Measurements from ENCODE around the gene SPTLC3.

The SPTLC3 gene

GRCh38 chr20:13028001-13028400 lies 19.2 kb downstream of the SPTLC3 start:
- Histone ChIP-seq H3K27ac (ENCODE audit: low read depth, low read length) (no peak overlapping the region), H3K27me3 (ENCODE audit: control insufficient read depth in 5 of 5, insufficient read depth in 4 of 5, low read length in 5 of 5) (no peaks in the 10 kb centered on the region), H3K4me3 (ENCODE audit: low read depth in 1 of 5, low read length in 5 of 5) (no peak overlapping the region), H3K9ac (ENCODE audit: low read length in 5 of 5) (no peak overlapping the region), H3K36me3 (ENCODE audit: control insufficient read depth in 5 of 5, insufficient read depth in 5 of 5, low read length in 5 of 5) (no peaks in the 10 kb centered on the region), H3K4me1 (ENCODE audit: control insufficient read depth in 5 of 5, insufficient read depth in 5 of 5, low read length in 5 of 5) (peaks cover 0 to 12% (median 8%) of the 10 kb centered on the region in 5 donors), H3K9me3 (ENCODE audit: control insufficient read depth in 5 of 5, low read length in 5 of 5) (no peaks in the 10 kb centered on the region)

DNA sequence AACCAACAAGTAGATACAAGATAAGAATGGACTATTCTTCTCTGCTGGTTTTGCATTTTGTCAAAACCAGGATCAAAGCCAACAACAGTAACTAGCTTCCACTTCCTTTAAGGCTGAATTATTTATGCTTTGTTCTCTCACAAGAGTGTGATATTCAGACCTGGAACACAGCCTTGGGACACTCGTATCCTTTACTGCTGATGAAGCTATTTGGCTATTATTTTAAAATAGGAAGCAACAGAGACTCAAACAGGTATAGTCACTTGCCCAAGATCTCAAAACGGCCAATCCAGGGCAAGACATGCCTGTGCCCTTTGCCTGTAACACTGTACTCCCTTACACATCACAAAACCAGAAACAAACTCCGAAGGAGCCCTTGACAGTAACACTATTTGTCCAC lies 19.9 kb downstream of the SPTLC3 start:
- H3K27ac ChIP-seq (ENCODE audit: low read depth, low read length) = no peak overlapping the region
- H3K4me1 ChIP-seq (ENCODE audit: control insufficient read depth in 5 of 5, insufficient read depth in 5 of 5, low read length in 5 of 5) = peaks cover 0 to 12% (median 8%) of the 10 kb centered on the region in 5 donors
- H3K4me3 ChIP-seq (ENCODE audit: low read depth in 1 of 5, low read length in 5 of 5) = no peak overlapping the region
- H3K9me3 ChIP-seq (ENCODE audit: control insufficient read depth in 5 of 5, low read length in 5 of 5) = no peaks in the 10 kb centered on the region
- no peaks in the 10 kb centered on the region for H3K36me3 ChIP-seq (ENCODE audit: control insufficient read depth in 5 of 5, insufficient read depth in 5 of 5, low read length in 5 of 5)
- H3K27me3 ChIP-seq (ENCODE audit: control insufficient read depth in 5 of 5, insufficient read depth in 4 of 5, low read length in 5 of 5) = no peaks in the 10 kb centered on the region
- no peak overlapping the region for H3K9ac ChIP-seq (ENCODE audit: low read length in 5 of 5)

GRCh38 chr20:13029687-13030375 lies 21.1 kb downstream of the SPTLC3 start:
- Histone ChIP-seq H3K9ac (ENCODE audit: low read length in 5 of 5) (no peak overlapping the region), H3K4me3 (ENCODE audit: low read depth in 1 of 5, low read length in 5 of 5) (no peak overlapping the region), H3K27ac (ENCODE audit: low read depth, low read length) (peak overlapping the region; percentile 29), H3K4me1 (ENCODE audit: control insufficient read depth in 5 of 5, insufficient read depth in 5 of 5, low read length in 5 of 5) (peaks cover 0 to 12% (median 8%) of the 10 kb centered on the region in 5 donors), H3K9me3 (ENCODE audit: control insufficient read depth in 5 of 5, low read length in 5 of 5) (no peaks in the 10 kb centered on the region), H3K36me3 (ENCODE audit: control insufficient read depth in 5 of 5, insufficient read depth in 5 of 5, low read length in 5 of 5) (no peaks in the 10 kb centered on the region), H3K27me3 (ENCODE audit: control insufficient read depth in 5 of 5, insufficient read depth in 4 of 5, low read length in 5 of 5) (no peaks in the 10 kb centered on the region)

DNA sequence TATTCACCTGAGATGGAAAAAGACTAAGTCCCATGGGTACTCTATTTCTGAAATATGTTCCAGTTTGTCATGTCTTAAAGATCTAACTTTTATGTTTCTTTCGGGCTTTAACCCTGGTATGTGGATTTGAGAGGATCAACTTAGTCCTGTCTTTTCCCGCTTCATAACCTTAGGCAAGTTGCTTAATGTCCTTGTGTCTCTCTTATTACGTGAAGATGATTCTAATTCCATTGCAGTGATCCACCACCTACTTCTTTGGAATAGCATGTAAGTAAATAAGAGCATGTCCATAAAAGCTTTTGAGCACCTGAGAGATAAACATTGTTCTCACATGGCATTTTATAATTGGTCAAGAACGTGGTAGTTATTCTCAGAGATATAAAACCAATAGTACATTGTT lies 23.0 kb downstream of the SPTLC3 start:
- Histone ChIP-seq H3K36me3 (ENCODE audit: control insufficient read depth in 5 of 5, insufficient read depth in 5 of 5, low read length in 5 of 5) (no peaks in the 10 kb centered on the region), H3K4me1 (ENCODE audit: control insufficient read depth in 5 of 5, insufficient read depth in 5 of 5, low read length in 5 of 5) (peaks cover 0 to 12% (median 6%) of the 10 kb centered on the region in 5 donors), H3K27ac (ENCODE audit: low read depth, low read length) (no peak overlapping the region), H3K9ac (ENCODE audit: low read length in 5 of 5) (no peak overlapping the region), H3K4me3 (ENCODE audit: low read depth in 1 of 5, low read length in 5 of 5) (no peak overlapping the region), H3K9me3 (ENCODE audit: control insufficient read depth in 5 of 5, low read length in 5 of 5) (no peaks in the 10 kb centered on the region), H3K27me3 (ENCODE audit: control insufficient read depth in 5 of 5, insufficient read depth in 4 of 5, low read length in 5 of 5) (no peaks in the 10 kb centered on the region)

DNA sequence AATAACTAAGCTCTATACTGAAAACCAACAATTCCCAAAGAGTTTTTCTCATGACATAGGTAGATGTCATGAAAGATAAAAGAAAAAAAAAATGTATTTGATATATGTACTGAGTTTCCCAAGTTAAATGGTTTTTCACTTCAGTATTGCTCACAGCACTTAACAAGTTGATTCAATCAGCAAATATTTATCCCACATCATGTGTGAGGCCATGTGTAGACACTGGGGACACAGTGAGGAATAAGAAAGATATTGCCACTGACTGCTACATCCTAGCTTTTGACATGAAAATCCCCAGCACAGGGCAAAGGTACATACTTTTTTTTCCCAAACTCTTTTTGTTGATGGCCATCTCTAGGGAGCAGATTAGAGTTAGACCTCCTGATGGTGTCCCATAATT lies 25.3 kb downstream of the SPTLC3 start:
- H3K4me1 ChIP-seq (ENCODE audit: control insufficient read depth in 5 of 5, insufficient read depth in 5 of 5, low read length in 5 of 5) = peaks cover 0 to 9% (median 6%) of the 10 kb centered on the region in 5 donors
- H3K4me3 ChIP-seq (ENCODE audit: low read depth in 1 of 5, low read length in 5 of 5) = no peak overlapping the region
- no peaks in the 10 kb centered on the region for H3K36me3 ChIP-seq (ENCODE audit: control insufficient read depth in 5 of 5, insufficient read depth in 5 of 5, low read length in 5 of 5)
- no peak overlapping the region for H3K27ac ChIP-seq (ENCODE audit: low read depth, low read length)
- no peaks in the 10 kb centered on the region for H3K9me3 ChIP-seq (ENCODE audit: control insufficient read depth in 5 of 5, low read length in 5 of 5)
- H3K9ac ChIP-seq (ENCODE audit: low read length in 5 of 5) = no peak overlapping the region
- no peaks in the 10 kb centered on the region for H3K27me3 ChIP-seq (ENCODE audit: control insufficient read depth in 5 of 5, insufficient read depth in 4 of 5, low read length in 5 of 5)

- H3K9ac ChIP-seq (ENCODE audit: low read length in 5 of 5) = no peak overlapping the region
- H3K27me3 ChIP-seq (ENCODE audit: control insufficient read depth in 5 of 5, insufficient read depth in 4 of 5, low read length in 5 of 5) = no peaks in the 10 kb centered on the region
- H3K36me3 ChIP-seq (ENCODE audit: control insufficient read depth in 5 of 5, insufficient read depth in 5 of 5, low read length in 5 of 5) = no peaks in the 10 kb centered on the region
- H3K4me1 ChIP-seq (ENCODE audit: control insufficient read depth in 5 of 5, insufficient read depth in 5 of 5, low read length in 5 of 5) = peaks cover 0 to under 1% (median under 1%) of the 10 kb centered on the region in 5 donors
- H3K27ac ChIP-seq (ENCODE audit: low read depth, low read length) = no peak overlapping the region
- H3K4me3 ChIP-seq (ENCODE audit: low read depth in 1 of 5, low read length in 5 of 5) = no peak overlapping the region
- H3K9me3 ChIP-seq (ENCODE audit: control insufficient read depth in 5 of 5, low read length in 5 of 5) = no peaks in the 10 kb centered on the region
These were observed 26.2 kb downstream of the SPTLC3 start for GRCh38 chr20:13034936-13035335.

GRCh38 chr20:13035399-13036152 lies 26.8 kb downstream of the SPTLC3 start:
- no peaks in the 10 kb centered on the region for H3K27me3 ChIP-seq (ENCODE audit: control insufficient read depth in 5 of 5, insufficient read depth in 4 of 5, low read length in 5 of 5)
- no peak overlapping the region for H3K9ac ChIP-seq (ENCODE audit: low read length in 5 of 5)
- H3K4me1 ChIP-seq (ENCODE audit: control insufficient read depth in 5 of 5, insufficient read depth in 5 of 5, low read length in 5 of 5) = no peaks in the 10 kb centered on the region
- no peak overlapping the region for H3K27ac ChIP-seq (ENCODE audit: low read depth, low read length)
- H3K36me3 ChIP-seq (ENCODE audit: control insufficient read depth in 5 of 5, insufficient read depth in 5 of 5, low read length in 5 of 5) = no peaks in the 10 kb centered on the region
- H3K4me3 ChIP-seq (ENCODE audit: low read depth in 1 of 5, low read length in 5 of 5) = no peak overlapping the region
- H3K9me3 ChIP-seq (ENCODE audit: control insufficient read depth in 5 of 5, low read length in 5 of 5) = no peaks in the 10 kb centered on the region

- Histone ChIP-seq H3K36me3 (ENCODE audit: control insufficient read depth in 5 of 5, insufficient read depth in 5 of 5, low read length in 5 of 5) (no peaks in the 10 kb centered on the region), H3K27me3 (ENCODE audit: control insufficient read depth in 5 of 5, insufficient read depth in 4 of 5, low read length in 5 of 5) (no peaks in the 10 kb centered on the region), H3K9ac (ENCODE audit: low read length in 5 of 5) (no peak overlapping the region)
These were observed 29.0 kb downstream of the SPTLC3 start for GRCh38 chr20:13037727-13038126.

DNA sequence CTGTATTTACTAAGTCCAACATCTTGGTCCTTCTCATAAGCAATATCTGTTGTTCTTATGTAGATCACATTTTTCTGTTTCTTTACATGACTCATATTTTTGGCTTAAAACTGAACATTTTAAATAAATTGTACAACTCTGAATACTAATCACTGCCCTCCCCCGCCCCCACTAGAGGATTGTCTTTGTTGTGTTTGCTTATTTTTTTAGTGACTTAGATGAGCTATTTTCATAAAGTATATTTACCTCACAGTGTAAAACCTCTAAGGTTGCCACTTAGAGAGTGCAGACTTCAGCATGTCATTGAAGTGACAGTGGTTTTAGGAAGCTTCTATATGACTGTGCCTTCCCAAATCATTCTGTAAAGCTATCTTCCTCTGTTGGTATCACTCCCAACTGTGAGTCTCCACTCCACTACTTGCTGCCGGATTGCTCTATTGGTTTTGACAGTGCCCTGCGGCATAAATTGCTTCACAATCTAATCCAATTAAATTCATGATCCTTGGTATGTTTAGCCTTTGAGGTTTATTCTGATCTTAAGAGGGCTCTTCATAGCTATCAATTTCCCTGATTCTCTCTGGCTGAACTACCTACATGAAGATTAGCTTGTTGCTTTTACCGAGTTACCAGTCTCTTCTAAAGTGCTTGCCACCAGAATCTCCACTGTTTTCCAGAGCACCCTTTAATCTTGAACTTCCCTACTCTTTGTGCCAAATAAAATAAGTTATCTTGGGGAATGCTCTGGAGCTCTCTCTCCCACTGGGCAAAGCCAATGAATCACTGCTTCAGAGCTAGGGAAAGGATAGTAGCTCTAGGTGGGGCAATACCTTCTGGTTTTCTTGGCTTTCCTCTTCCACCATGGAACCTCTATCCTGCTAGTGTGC lies 33.0 kb downstream of the SPTLC3 start:
- H3K4me3 ChIP-seq (ENCODE audit: low read depth in 1 of 5, low read length in 5 of 5) = no peak overlapping the region
- H3K9ac ChIP-seq (ENCODE audit: low read length in 5 of 5) = no peak overlapping the region
- peaks cover 0 to 10% (median 0%) of the 10 kb centered on the region in 5 donors for H3K4me1 ChIP-seq (ENCODE audit: control insufficient read depth in 5 of 5, insufficient read depth in 5 of 5, low read length in 5 of 5)
- H3K9me3 ChIP-seq (ENCODE audit: control insufficient read depth in 5 of 5, low read length in 5 of 5) = no peaks in the 10 kb centered on the region
- no peaks in the 10 kb centered on the region for H3K27me3 ChIP-seq (ENCODE audit: control insufficient read depth in 5 of 5, insufficient read depth in 4 of 5, low read length in 5 of 5)
- no peak overlapping the region for H3K27ac ChIP-seq (ENCODE audit: low read depth, low read length)
- H3K36me3 ChIP-seq (ENCODE audit: control insufficient read depth in 5 of 5, insufficient read depth in 5 of 5, low read length in 5 of 5) = no peaks in the 10 kb centered on the region

More at GRCh38 chr20:13037727-13038126, 29.0 kb downstream of the SPTLC3 start:
- Histone ChIP-seq H3K4me3 (ENCODE audit: low read depth in 1 of 5, low read length in 5 of 5) (no peak overlapping the region), H3K27ac (ENCODE audit: low read depth, low read length) (no peak overlapping the region), H3K4me1 (ENCODE audit: control insufficient read depth in 5 of 5, insufficient read depth in 5 of 5, low read length in 5 of 5) (peaks cover 0 to 8% (median 0%) of the 10 kb centered on the region in 5 donors), H3K9me3 (ENCODE audit: control insufficient read depth in 5 of 5, low read length in 5 of 5) (no peaks in the 10 kb centered on the region)

DNA sequence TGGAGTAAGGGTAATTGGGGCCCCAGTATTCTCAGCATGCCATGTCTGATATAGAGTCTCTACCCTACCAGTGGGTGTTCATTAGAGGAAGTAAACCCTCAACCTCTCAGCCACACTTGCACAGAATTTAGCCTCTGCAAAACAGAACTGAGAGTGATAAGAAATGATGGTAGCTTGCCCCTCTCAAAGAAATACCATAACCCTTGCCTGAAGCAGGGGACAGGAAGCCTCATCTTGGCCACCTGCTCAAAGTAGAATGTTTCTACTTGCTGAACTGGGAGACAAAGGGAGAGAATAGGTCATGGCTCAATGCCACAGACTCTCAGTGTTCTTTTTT lies 33.7 kb downstream of the SPTLC3 start:
- Histone ChIP-seq H3K9ac (ENCODE audit: low read length in 5 of 5) (no peak overlapping the region), H3K4me1 (ENCODE audit: control insufficient read depth in 5 of 5, insufficient read depth in 5 of 5, low read length in 5 of 5) (peaks cover 0 to 10% (median 0%) of the 10 kb centered on the region in 5 donors), H3K4me3 (ENCODE audit: low read depth in 1 of 5, low read length in 5 of 5) (no peak overlapping the region), H3K9me3 (ENCODE audit: control insufficient read depth in 5 of 5, low read length in 5 of 5) (no peaks in the 10 kb centered on the region), H3K27me3 (ENCODE audit: control insufficient read depth in 5 of 5, insufficient read depth in 4 of 5, low read length in 5 of 5) (no peaks in the 10 kb centered on the region), H3K36me3 (ENCODE audit: control insufficient read depth in 5 of 5, insufficient read depth in 5 of 5, low read length in 5 of 5) (no peaks in the 10 kb centered on the region), H3K27ac (ENCODE audit: low read depth, low read length) (no peak overlapping the region)

All from subcutaneous abdominal adipose tissue (tissue), 5 donors.